ENCODE measurements around the gene DPH5.

Gene DPH5

GRCh38 chr1:101030881-101031280 lies 5.3 kb upstream of the DPH5 start:
- DNase-seq = no peak

- no peak for DNase-seq
Observed at GRCh38 chr1:101029184-101029583, 3.6 kb upstream of the DPH5 start.

DNA sequence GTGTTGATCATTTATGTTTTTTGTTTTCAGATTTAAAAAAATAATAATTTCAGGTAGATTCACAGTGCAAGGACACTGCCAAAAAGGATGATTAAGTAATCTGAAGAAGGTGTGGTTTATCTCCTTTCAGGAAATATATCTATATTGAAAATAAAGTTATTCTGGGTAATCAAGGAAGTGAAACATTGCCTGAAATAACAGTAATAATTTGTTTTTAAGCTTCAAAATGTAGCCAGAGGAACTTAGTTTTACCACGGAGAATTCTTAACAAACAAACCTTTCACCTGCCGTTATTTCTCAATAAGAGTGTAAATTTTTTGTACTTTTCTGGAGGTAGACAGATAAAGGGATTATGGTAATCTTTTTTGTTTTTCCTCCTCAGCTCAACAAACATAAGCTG lies 2.9 kb upstream of the DPH5 start:
- no peak for DNase-seq

GRCh38 chr1:101027194-101027772 lies 1.7 kb upstream of the DPH5 start:
- DNase-seq = no peak

DNA sequence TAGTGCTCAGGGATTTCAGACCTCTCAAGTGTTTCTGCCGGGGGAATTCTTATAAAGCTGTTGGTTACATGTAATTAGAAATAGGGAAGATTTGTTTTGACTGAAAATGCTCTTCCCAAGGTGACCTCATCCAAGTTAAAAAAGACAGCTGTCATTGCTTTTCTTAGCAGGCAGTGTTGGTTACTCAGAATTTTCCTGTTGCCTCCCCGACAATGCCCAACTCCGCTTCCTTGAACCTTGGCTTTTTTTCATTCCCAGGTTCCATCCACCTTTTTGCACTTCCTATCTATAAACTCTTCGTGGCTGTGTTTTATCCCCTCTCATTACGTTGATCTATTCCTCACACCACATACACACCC lies 825 bp upstream of the DPH5 start:
- DNase-seq = no peak

GRCh38 chr1:101025283-101025656 lies 314 bp downstream of the DPH5 start:
- no peak for DNase-seq

DNA sequence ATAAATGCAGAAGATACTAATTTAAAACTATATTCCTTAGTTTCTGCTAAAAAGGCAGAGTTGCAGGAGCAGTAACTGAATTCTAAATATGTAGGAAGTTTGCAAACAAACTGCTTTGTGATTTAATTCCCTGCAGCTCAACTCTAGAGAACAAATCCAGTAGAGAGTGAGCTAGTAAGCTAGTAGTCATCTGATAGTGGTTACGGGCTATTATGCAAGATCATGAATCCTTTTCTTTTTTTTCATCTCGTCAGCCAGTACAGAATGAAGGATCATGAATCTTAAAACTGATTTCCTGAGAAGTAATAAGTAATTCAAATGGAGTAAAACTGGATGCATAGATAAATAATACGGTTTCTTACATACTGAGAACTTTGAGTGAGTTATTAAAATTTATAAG lies 3.3 kb downstream of the DPH5 start:
- DNase-seq = no peak

- no peak for DNase-seq
Observed at GRCh38 chr1:101017448-101017847, 8.1 kb downstream of the DPH5 start.

DNA sequence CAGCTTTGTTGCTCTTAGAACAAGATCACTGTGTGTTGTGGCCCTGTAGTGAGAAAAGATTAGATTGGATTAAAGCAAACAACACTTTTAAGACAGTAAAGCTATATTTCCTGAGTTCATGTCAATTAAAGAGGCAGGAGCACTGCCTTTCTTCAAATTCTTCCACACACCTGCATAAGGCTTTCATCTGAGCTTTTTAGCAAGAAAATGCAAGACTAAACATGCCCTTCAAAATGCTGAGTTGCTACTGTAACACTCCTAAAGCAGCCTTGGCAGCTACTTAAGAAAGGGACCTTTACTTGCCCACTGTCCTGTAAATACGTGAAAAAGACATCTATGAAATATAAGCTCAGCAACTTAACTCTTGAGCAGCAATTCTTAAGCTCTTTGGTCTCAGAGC lies 11.8 kb downstream of the DPH5 start:
- no peak for DNase-seq

DNA sequence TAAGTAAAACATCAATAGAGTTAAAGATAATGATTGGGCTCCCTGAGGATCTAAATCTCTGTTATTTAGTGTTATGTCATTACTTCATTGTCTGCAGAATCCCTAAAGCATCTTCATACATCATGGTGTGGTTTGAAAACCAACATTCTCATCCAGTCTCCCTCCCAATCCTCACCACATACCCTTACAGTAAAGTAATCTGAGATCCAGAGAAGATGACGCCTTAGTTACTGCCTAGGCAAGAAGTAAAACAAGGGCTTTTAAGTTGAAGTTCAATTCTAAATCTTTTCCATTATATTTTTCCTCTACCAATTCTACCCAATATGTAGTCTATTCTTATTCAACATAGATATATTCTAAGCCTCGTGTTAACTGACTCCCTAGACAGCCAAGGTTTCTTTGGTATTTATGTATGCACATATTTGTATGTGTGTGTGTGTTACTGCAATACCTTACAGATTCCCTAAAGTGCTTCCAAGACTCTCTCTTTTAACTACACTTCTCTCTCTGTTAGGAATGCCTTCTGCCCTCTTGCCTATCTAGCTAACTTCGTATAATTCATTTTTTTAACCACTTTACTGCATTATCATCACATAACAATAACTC lies 17.3 kb downstream of the DPH5 start:
- no peak for DNase-seq

GRCh38 chr1:101006553-101006952 lies 19.0 kb downstream of the DPH5 start:
- DNase-seq = no peak

DNA sequence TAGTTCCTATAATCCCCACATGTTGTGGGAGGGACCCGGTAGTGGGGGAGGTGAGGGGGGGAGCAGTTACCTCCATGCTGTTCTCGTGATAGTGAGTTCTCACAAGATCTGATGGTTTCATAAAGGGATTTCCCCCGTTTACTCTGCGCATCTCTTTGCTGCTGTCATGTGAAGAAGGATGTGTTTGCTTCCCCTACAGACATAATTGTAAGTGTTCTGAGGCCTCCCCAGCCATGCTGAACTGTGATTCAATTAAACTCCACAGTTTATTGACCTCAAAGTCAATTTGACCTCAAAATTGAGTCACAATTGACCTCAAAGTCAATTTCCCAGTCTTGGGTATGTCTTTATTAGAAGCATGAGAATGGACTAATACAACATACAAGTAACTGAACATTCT lies 19.7 kb downstream of the DPH5 start:
- DNase-seq = peak in 1 of 2 donors; percentile 42

GRCh38 chr1:101005183-101005582 lies 20.4 kb downstream of the DPH5 start:
- peak in 1 of 2 donors; percentile 34 for DNase-seq

GRCh38 chr1:101004670-101005069 lies 20.9 kb downstream of the DPH5 start:
- no peak for DNase-seq

- no peak for DNase-seq
Observed at GRCh38 chr1:101004061-101004460, 21.5 kb downstream of the DPH5 start.

DNA sequence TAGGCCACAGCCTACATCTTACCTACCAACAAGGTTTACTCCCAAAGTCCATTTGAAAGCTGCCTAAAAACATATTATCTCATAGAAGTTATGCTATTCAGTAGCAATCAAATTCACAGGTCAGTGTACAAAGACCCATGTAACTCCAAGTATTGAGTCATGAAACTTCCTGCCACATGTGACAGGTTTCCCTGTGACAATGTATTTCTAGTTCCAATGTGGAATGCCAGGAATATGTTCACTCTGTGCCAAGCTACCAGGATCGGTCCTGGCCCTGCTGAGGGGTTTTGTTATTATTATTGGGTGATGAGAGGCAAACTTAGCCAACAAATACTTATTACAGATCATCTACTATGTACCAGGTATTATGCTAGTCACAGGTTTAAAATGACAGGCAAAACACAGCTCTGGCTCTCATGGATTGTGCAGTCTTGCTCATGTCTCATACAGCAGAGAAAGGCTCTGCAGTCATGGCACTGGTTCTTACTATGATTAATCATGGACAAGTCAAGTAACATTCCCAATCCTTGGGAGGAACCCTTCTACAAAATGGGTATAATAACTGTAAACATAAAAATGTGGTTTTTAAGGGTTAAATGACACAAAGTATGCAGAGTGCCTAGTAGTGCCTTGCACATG lies 22.5 kb downstream of the DPH5 start:
- no peak for DNase-seq

- peak in 1 of 2 donors; percentile 12 for DNase-seq
Observed at GRCh38 chr1:101002551-101002950, 23.0 kb downstream of the DPH5 start.

DNA sequence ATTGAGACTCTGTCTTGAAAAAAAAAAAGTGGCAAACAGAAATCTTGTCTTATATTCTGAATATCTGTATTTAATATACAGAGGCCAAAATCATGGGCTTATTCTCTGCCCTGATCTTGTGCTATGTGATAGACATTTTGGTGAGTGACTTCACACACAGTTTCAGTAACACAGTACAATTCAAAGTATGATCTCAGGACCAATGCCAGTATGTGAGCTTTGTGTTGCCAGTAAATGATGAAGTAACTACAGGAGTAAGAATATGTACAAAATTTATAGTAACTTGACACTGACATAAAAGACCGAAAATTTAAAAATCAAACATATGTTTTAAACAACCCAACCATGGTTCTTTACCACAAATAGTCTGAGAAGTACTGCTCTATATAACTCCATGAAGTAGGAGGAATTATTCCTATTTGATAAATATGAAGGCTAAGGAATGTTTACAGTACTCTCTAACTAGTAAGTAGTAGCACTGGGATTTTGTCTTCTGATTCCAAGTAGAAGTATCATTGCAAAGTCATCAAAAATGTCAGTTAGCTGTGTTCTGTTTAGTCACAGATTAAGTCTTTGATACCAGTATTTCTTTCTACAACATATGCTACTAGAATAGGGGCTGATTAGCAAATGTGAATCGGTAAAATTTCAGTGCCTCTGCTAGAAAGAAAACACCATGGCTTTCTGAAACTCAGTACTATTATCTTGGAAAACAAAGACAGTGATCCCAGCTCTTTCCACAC lies 25.3 kb downstream of the DPH5 start:
- DNase-seq = no peak

DNA sequence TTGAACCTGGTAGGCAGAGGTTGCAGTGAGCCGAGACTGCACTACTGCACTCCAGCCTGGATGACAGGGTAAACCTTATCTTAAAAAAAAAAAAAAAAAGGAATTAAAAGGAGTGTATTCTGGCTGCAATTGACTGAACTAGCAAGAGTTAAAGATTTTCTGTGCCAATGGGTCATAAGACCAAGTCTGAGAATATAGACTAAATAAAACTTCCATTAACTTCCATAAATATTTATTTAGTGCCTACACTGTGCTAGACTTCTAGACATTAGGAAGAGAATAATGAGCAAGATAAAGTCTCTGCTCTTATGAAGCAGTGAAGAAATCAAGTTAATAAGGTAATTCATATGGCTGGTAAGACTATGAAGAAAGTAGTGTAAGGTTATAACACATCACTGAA lies 27.2 kb downstream of the DPH5 start:
- no peak for DNase-seq

GRCh38 chr1:100995198-100995988 lies 30.2 kb downstream of the DPH5 start:
- DNase-seq = no peak

GRCh38 chr1:100989306-100990077 lies 36.1 kb downstream of the DPH5 start:
- DNase-seq = no peak

DNA sequence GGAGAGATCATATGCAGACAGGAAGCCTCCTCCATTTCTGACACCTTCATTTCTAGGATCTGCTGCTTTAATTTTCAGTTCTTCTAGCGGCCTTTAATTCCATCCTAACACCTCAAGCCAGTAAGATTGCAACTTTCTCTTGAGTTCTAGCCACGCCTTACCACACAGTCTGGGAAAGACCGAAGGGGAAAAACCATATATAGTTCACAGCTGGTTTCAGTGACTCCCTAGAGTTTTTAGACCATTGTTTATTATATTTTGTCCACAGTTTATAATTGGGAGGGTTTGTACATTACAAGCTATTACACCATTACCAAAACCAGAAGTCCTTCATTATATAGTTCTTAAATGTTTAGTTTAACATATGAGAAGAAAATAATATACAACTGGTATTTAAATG lies 37.5 kb downstream of the DPH5 start:
- DNase-seq = no peak

DNA sequence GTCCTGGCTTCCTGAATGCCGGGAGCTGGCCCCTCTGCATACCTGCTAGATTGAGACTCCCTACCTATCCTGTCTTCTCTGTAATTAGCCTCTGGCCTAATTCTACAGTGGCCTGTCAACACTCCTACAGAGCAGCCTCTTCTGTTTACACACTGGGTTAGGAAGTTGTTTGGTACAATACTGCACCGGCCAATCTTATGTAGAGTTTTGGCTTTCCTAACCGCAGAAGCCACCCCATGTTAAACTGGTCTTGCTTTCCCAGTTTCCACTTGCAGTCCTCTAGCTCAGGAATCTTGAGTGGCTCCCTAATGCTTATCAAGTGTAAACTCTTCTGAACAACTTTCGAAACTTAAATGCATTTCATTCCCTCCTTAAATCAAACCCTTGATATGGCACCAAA lies 42.8 kb downstream of the DPH5 start:
- DNase-seq = no peak
